Measurements from ENCODE around the gene FBXO44.

FBXO44 gene

GRCh38 chr1:11695861-11696260 is 41.2 kb downstream of the FBXO44 start:
- no peaks in the 10 kb centered on the region for H3K79me2 ChIP-seq (ENCODE audit: insufficient read depth, low read length)
- TF ChIP-seq EZH2 (IDR thresholded peaks at IDR 0.05; ENCODE audit: borderline replicate concordance, low read length) (no peak), CTCF (IDR thresholded peaks at IDR 0.05; ENCODE audit: low read length) (no peak)

GRCh38 chr1:11697188-11697892 is 42.7 kb downstream of the FBXO44 start:
- no peak overlapping the region for H3K27ac ChIP-seq (ENCODE audit: low read depth, low read length, poor library complexity, severe bottlenecking)
- H3K9me3 ChIP-seq (ENCODE audit: low read length) = no peaks in the 10 kb centered on the region
- H4K20me1 ChIP-seq (ENCODE audit: insufficient read depth, low read length) = no peaks in the 10 kb centered on the region
- TF ChIP-seq EZH2 (IDR thresholded peaks at IDR 0.05; ENCODE audit: borderline replicate concordance, low read length) = no peak
- no peak for TF ChIP-seq CTCF (IDR thresholded peaks at IDR 0.05; ENCODE audit: low read length)
- no peak overlapping the region for H3K9ac ChIP-seq (ENCODE audit: low read length)
- no peak overlapping the region for H3K4me2 ChIP-seq (ENCODE audit: low read length)
- H3K27me3 ChIP-seq (ENCODE audit: insufficient read depth, low read length) = peaks cover 3% of the 10 kb centered on the region; the same call in 1 of the 2 replicates
- H3K4me3 ChIP-seq (ENCODE audit: low read depth, low read length, poor library complexity, severe bottlenecking) = no peak overlapping the region
- no peaks in the 10 kb centered on the region for H3K4me1 ChIP-seq (ENCODE audit: insufficient read depth, low read length, severe bottlenecking)
- H2AFZ ChIP-seq (ENCODE audit: low read length) = no peak overlapping the region
- no peaks in the 10 kb centered on the region for H3K9me2 ChIP-seq (ENCODE audit: low read depth, low read length)
- no peaks in the 10 kb centered on the region for H3K36me3 ChIP-seq (ENCODE audit: insufficient read depth, low read length)
- no peaks in the 10 kb centered on the region for H3F3A ChIP-seq (ENCODE audit: insufficient read depth, low read length)
- no peaks in the 10 kb centered on the region for H3K79me2 ChIP-seq (ENCODE audit: insufficient read depth, low read length)

More at GRCh38 chr1:11695861-11696260, 41.2 kb downstream of the FBXO44 start:
- Histone ChIP-seq H3K4me1 (ENCODE audit: insufficient read depth, low read length, severe bottlenecking) (no peaks in the 10 kb centered on the region), H3K9ac (ENCODE audit: low read length) (no peak overlapping the region), H3K9me3 (ENCODE audit: low read length) (no peaks in the 10 kb centered on the region), H4K20me1 (ENCODE audit: insufficient read depth, low read length) (no peaks in the 10 kb centered on the region), H3K36me3 (ENCODE audit: insufficient read depth, low read length) (no peaks in the 10 kb centered on the region), H3K4me3 (ENCODE audit: low read depth, low read length, poor library complexity, severe bottlenecking) (no peak overlapping the region), H3K4me2 (ENCODE audit: low read length) (no peak overlapping the region), H3K9me2 (ENCODE audit: low read depth, low read length) (no peaks in the 10 kb centered on the region), H3K27ac (ENCODE audit: low read depth, low read length, poor library complexity, severe bottlenecking) (no peak overlapping the region), H3F3A (ENCODE audit: insufficient read depth, low read length) (no peaks in the 10 kb centered on the region), H3K27me3 (ENCODE audit: insufficient read depth, low read length) (peaks cover 3% of the 10 kb centered on the region; the same call in 1 of the 2 replicates), H2AFZ (ENCODE audit: low read length) (no peak overlapping the region)

GRCh38 chr1:11697893-11698210 is 43.2 kb downstream of the FBXO44 start:
- TF ChIP-seq EZH2 (IDR thresholded peaks at IDR 0.05; ENCODE audit: borderline replicate concordance, low read length) (no peak), CTCF (IDR thresholded peaks at IDR 0.05; ENCODE audit: low read length) (no peak)
- Histone ChIP-seq H3K27me3 (ENCODE audit: insufficient read depth, low read length) (peaks cover 3% of the 10 kb centered on the region; the same call in 1 of the 2 replicates), H2AFZ (ENCODE audit: low read length) (no peak overlapping the region), H3K9me3 (ENCODE audit: low read length) (no peaks in the 10 kb centered on the region), H3K4me3 (ENCODE audit: low read depth, low read length, poor library complexity, severe bottlenecking) (no peak overlapping the region), H3K79me2 (ENCODE audit: insufficient read depth, low read length) (no peaks in the 10 kb centered on the region), H3F3A (ENCODE audit: insufficient read depth, low read length) (no peaks in the 10 kb centered on the region), H3K9ac (ENCODE audit: low read length) (no peak overlapping the region), H3K27ac (ENCODE audit: low read depth, low read length, poor library complexity, severe bottlenecking) (no peak overlapping the region), H3K4me2 (ENCODE audit: low read length) (no peak overlapping the region), H3K9me2 (ENCODE audit: low read depth, low read length) (no peaks in the 10 kb centered on the region), H3K4me1 (ENCODE audit: insufficient read depth, low read length, severe bottlenecking) (no peaks in the 10 kb centered on the region), H4K20me1 (ENCODE audit: insufficient read depth, low read length) (no peaks in the 10 kb centered on the region), H3K36me3 (ENCODE audit: insufficient read depth, low read length) (no peaks in the 10 kb centered on the region)
